IPS-NIHi11 (cell line): Measurements from ENCODE around the gene DNAJC12.
"Not testable (repeated sequence)": the region's sequence is repeated elsewhere in the genome, so short reads cannot be mapped to it uniquely, and the experiment has no call there.

Experiments used
- DNase-seq: peaks from one replicate; pipeline ENCODE4 v3.0.0; 2012; ENCODE audit warnings: mixed read lengths, low spot score

Gene DNAJC12

DNA sequence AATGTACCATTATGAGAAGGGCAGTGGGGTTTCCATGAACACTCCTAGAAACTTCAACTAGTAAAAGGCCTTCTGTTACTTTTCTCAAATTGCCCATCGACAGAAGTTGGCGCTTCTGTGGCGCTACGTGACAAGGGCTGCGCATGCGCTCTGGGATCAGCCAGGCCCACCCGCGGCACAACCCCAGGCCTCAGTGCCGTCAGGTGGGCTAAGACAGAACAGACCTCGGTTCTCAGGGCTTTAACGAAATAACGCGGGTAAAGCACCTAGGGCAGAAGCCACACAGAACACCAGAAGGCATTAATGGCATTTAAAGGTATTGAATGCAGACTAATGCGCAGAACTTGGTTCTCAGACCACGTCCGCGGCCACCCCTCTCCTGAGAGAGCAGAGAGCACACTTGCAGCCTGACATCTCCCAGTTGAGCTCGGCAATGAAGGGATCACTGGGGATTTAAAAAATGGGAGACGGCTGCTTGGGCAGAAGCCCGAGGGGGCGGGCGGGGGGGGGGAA lies 74.4 kb downstream of the DNAJC12 start:
- peak; percentile 79 for DNase-seq

DNA sequence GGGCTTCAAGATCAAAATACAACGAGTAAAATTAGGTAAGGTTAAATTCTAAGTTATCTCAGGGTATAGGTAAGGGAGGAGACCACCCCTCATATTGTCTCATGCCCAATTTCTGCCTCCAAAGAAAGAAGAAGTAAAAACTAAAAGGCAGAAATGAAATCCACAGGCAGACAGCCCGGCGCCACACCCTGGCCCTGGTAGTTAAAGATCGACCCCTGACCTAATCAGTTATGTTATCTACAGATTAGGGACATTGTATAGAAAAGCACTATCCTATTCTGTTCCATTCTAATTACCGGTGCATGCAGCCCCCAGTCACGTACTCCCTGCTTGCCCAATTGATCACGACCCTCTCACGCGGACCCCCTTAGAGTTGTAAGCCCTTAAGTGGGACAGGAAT lies 75.4 kb downstream of the DNAJC12 start:
- not testable (repeated sequence) for DNase-seq

DNA sequence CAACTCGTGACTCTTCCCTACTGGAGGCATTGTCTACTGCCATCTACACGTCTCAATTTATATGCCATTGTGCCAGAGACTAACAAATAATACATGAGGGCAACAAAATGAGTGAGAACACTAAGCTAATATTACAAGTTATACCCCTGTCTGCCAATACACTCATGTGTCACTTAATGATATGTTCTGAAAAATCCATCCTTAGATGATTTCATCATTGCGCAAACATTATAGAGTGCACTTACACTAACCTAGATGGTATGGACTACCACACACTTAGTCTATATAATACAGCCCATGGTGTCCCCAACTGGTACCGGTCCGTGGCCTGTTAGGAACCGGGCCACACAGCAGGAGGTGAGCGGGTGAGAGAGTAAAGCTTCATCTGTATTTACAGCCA lies 77.7 kb downstream of the DNAJC12 start:
- DNase-seq = no peak
